Gastrocnemius medialis (tissue), 4 donors: ENCODE data around the gene DCHS2.

ENCODE experiments used
- POLR2A ChIP-seq, 2 donors: fragments of 450-650 bp; IDR thresholded peaks; one replicate each; pipeline ENCODE4 v1.6.1; 2017; ENCODE audit warnings: antibody characterized with exemption in 2 of 2, mild to moderate bottlenecking in 2 of 2, moderate library complexity in 2 of 2
- TF ChIP-seq, protein P1 (sequence below), 5 experiments: fragments of 450-650 bp in 3 of 5; fragments of 200-600 bp in 2 of 5; sonication (generic) in 2 of 5; IDR thresholded peaks in 4 of 5; conservative IDR thresholded peaks in 1 of 5; 1 replicate in 4 of 5; 2 replicates in 1 of 5; pipeline ENCODE4 v1.5.1; 2016 to 2019; ENCODE audit warnings: antibody characterized with exemption in 5 of 5, mild to moderate bottlenecking in 3 of 5, moderate library complexity in 3 of 5

DNA sequence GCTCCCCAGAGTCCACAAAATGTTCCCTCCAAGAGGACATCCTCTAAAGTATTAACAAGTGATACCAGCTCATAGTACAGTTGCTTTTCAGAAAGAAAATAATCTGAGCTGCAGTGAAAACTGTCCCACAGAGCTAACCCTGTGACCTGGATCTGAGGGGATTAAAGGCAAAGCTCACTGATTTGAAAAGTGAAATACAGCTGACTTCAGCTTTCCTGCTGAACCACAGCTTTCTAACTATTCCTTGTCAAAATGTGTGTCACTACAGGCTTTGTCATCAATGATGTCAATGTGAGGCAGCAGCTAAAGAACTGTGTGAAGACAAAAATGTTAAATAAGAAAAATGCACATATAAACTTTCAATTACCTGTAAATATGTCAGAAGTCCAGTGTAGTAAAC lies 36.9 kb downstream of the DCHS2 start:
- TF ChIP-seq, protein P1, sequence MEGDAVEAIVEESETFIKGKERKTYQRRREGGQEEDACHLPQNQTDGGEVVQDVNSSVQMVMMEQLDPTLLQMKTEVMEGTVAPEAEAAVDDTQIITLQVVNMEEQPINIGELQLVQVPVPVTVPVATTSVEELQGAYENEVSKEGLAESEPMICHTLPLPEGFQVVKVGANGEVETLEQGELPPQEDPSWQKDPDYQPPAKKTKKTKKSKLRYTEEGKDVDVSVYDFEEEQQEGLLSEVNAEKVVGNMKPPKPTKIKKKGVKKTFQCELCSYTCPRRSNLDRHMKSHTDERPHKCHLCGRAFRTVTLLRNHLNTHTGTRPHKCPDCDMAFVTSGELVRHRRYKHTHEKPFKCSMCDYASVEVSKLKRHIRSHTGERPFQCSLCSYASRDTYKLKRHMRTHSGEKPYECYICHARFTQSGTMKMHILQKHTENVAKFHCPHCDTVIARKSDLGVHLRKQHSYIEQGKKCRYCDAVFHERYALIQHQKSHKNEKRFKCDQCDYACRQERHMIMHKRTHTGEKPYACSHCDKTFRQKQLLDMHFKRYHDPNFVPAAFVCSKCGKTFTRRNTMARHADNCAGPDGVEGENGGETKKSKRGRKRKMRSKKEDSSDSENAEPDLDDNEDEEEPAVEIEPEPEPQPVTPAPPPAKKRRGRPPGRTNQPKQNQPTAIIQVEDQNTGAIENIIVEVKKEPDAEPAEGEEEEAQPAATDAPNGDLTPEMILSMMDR (IDR thresholded peaks at IDR 0.05 in 4 of 5, conservative IDR thresholded peaks at IDR 0.05 in 1 of 5) = no peak
- TF ChIP-seq POLR2A (IDR thresholded peaks at IDR 0.05) = no peak
